Activated T-helper 2 cell treated with anti-CD3 and anti-CD28 coated beads, Interferon-gamma antibody, Interleukin-2, Interleukin-4, amounts not matched to agents 10 μg/mL and 5 μg/mL and 100 μg/mL, durations not matched to agents 14 hours and 24 hours and 36 hours (primary cell): Measurements from ENCODE around the gene TLR3. TPM values are rescaled to one million over a fixed set of nuclear protein-coding genes. Genes with fewer than 3 reads are reported as not detected.

Source experiments
- DNase-seq: peaks from one replicate; pipeline ENCODE4 v3.0.0; 2021; ENCODE audit warnings: low spot score
- H3K27ac Mint-ChIP-seq: one replicate; pipeline ENCODE4 v1.8.0; 2021; ENCODE audit warnings: mixed read lengths
- H3K27me3 Mint-ChIP-seq: one replicate; pipeline ENCODE4 v1.8.0; 2021; ENCODE audit warnings: low read depth, mixed read lengths
- H3K36me3 Mint-ChIP-seq: one replicate; pipeline ENCODE4 v1.8.0; 2021; ENCODE audit warnings: low read depth, mixed read lengths
- H3K4me1 Mint-ChIP-seq: one replicate; pipeline ENCODE4 v1.8.0; 2021; ENCODE audit warnings: low read depth, mixed read lengths
- H3K4me3 Mint-ChIP-seq: one replicate; pipeline ENCODE4 v1.8.0; 2021; ENCODE audit warnings: low read depth, mild to moderate bottlenecking, moderate library complexity, mixed read lengths
- H3K9me3 Mint-ChIP-seq: one replicate; pipeline ENCODE4 v1.8.0; 2021; ENCODE audit warnings: mixed read lengths
- intact Hi-C: fragments of 100-400 bp; cut with micrococcal nuclease; formaldehyde crosslinking; loops from one replicate; pipeline ENCODE4 v1.15.1; 2023
- total RNA-seq: library from RNA; stranded (reverse); gene quantifications from 2 replicates; pipeline ENCODE4 v1.2.3, GENCODE V29; 2022

TLR3 gene
- total RNA-seq, 1 donor from 2014 or later = not detected

DNA sequence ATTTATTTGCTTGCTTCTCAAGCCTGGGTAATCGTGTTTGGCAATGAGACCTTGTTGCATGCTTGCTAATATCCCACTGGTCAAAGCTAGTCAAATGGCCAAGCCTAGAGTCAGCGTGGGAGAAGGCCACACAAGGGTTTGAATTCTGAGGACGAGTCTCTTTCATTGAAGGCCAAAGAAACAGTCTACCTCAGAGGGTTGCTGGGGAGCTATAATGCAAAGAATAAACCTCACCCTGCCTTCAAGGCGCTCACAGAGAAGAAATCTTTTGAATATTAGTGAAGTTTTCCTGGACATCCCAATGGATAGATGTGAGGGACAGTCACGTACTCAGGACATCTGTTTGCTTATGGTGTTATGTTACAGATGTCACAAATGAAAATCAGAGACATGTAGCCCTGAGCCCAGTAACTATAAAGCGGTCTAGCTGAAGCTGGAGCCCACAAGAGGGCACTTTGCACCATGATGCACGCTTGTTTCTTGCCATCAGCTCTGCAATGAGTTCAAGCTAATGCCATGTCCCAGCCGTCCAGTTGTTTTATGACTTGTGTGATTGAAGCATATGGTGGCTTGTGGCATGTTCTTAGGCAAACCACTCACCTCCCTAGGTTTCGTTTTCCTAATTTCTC lies 1.1 kb upstream of the TLR3 start:
- Mint-ChIP-seq H3K4me3 (no peak overlapping the region), H3K27me3 (peaks cover 15% of the 10 kb centered on the region), H3K27ac (no peak overlapping the region), H3K4me1 (peaks cover 9% of the 10 kb centered on the region), H3K36me3 (no peaks in the 10 kb centered on the region), H3K9me3 (no peaks in the 10 kb centered on the region)
- DNase-seq = no peak
- intact Hi-C loops = loop anchor here (2.0 kb wide), 1 partner anchor 69 kb away; no protein-coding TSS in a partner anchor

DNA sequence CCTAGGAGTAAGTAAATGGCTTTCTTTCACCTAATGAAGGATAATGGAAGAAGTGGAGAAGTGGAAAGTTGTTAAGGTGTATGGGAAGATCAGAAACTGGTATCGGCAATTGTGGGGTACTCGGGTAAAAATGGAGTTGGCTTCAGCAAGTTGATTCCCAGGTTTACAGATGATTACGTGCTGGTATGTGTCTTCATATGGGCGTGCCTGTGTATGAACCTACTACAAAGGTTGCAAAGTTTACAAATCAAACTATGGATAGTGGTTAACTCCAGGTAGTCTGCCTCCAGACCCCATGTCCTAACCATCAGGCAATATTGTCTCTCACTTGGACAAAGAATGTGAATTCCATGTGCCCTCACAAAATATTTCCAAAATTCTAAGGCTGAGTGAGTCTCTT lies 773 bp downstream of the TLR3 start:
- H3K9me3 Mint-ChIP-seq = no peaks in the 10 kb centered on the region
- H3K4me3 Mint-ChIP-seq = no peak overlapping the region

DNA sequence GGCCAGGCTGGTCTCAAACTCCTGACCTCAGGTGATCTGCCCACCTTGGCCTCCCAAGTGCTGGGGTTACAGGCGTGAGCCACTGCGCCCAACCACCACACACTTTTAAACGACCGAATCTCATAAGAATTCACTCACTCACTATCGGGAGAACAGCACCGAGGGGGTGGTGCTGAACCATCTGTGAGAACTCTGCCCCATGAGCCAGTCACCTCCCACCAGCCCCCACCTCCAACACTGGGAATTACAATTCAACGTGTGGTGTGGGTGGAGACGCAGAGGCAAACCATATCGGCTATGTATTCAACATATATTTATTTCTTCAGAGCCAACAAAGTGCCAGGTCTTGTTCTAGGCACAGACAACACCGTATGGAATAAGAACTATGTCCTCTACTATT lies 3.6 kb downstream of the TLR3 start:
- DNase-seq = no peak
- H3K9me3 Mint-ChIP-seq = no peaks in the 10 kb centered on the region
- peaks cover 9% of the 10 kb centered on the region for H3K4me1 Mint-ChIP-seq
- intact Hi-C loops = no loop called here
- H3K36me3 Mint-ChIP-seq = no peaks in the 10 kb centered on the region
- H3K4me3 Mint-ChIP-seq = no peak overlapping the region
- H3K27me3 Mint-ChIP-seq = peaks cover 12% of the 10 kb centered on the region
- no peak overlapping the region for H3K27ac Mint-ChIP-seq

More for the DNA sequence above, 773 bp downstream of the TLR3 start:
- intact Hi-C loops = loop anchor here (2.0 kb wide), 1 partner anchor 67 kb away; no protein-coding TSS in a partner anchor
- Mint-ChIP-seq H3K27me3 (peaks cover 12% of the 10 kb centered on the region), H3K36me3 (no peaks in the 10 kb centered on the region), H3K4me1 (peaks cover 9% of the 10 kb centered on the region), H3K27ac (no peak overlapping the region)
- DNase-seq = no peak

DNA sequence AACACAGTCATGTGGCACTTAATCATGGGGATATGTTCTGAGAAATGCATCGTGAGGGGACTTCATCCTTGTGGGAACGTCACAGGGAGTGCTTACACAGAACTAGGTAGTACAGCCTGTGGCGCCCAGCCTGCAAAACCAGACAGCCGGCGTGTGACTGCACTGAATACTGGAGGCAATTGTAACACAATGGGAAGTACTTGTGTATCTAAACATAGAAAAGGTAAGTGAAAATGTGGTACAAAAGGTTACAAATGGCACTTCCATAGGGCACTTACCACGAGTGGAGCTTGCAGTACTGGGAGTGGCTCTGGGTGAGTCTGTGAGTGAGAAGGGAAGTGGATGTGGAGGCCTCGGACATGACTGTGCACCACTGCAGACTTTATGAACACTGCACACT lies 5.2 kb downstream of the TLR3 start:
- no peak overlapping the region for H3K4me3 Mint-ChIP-seq
- H3K27me3 Mint-ChIP-seq = peaks cover 10% of the 10 kb centered on the region
- no peak for DNase-seq
- H3K27ac Mint-ChIP-seq = no peak overlapping the region
- no peaks in the 10 kb centered on the region for H3K36me3 Mint-ChIP-seq
- H3K9me3 Mint-ChIP-seq = no peaks in the 10 kb centered on the region
- intact Hi-C loops = no loop called here
- H3K4me1 Mint-ChIP-seq = peaks cover 2% of the 10 kb centered on the region

DNA sequence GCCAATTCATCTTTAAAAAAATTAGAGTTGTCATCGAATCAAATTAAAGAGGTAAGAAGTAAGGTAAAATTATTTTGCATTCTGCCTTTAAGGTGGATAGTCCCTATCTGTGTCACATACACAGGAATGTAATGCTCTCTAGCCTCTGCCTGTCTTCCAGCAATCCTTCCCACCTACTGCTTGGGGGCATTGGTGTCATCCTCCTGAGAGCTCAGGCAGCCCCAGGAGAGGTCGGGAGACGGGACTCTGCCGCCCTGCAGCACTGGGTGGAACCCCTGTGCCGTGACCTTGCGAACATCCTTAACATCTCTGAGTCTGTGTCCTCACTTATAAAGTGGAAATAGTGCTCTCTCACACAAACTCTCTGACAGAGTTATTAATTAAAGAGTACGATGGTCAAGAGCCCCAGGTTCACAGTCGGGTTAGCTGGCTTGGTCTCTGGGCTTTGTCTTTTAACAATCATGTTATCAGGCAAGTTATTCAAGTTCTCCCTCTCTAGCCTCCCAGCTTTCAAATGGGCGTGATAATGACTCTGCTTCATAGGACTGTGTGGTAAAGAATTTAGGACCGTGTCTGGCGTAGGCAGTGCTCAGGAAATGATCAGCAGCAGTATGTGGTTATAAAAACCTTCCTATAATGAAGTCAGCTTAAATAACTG lies 10.2 kb downstream of the TLR3 start:
- no peaks in the 10 kb centered on the region for H3K9me3 Mint-ChIP-seq
- no peaks in the 10 kb centered on the region for H3K36me3 Mint-ChIP-seq
- peaks cover 3% of the 10 kb centered on the region for H3K27me3 Mint-ChIP-seq
- H3K4me1 Mint-ChIP-seq = no peaks in the 10 kb centered on the region
- H3K27ac Mint-ChIP-seq = no peak overlapping the region
- intact Hi-C loops = no loop called here
- H3K4me3 Mint-ChIP-seq = no peak overlapping the region
- DNase-seq = no peak

DNA sequence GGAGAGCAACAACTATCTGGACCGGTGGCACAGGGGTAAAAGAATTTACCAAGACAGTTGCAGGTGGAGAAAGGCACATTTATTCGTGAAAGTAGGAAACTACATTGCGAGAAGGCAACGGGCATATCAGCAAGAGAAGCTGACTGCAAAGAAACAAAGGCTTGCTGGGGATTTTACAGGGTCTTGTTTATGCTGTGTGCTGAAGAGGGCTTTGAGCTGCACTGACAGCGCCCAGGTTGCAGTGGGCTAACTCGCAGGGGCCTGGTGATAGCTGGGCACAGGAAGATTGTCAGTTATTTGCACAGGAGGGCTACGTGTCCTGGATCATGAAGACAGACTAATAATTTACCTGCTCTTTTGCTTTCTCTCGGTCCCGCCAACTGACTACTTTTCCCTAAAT lies 10.7 kb downstream of the TLR3 start:
- intact Hi-C loops = no loop called here
- DNase-seq = no peak
- Mint-ChIP-seq H3K27ac (no peak overlapping the region), H3K4me3 (no peak overlapping the region), H3K4me1 (no peaks in the 10 kb centered on the region), H3K27me3 (peaks cover 3% of the 10 kb centered on the region), H3K9me3 (no peaks in the 10 kb centered on the region), H3K36me3 (no peaks in the 10 kb centered on the region)

DNA sequence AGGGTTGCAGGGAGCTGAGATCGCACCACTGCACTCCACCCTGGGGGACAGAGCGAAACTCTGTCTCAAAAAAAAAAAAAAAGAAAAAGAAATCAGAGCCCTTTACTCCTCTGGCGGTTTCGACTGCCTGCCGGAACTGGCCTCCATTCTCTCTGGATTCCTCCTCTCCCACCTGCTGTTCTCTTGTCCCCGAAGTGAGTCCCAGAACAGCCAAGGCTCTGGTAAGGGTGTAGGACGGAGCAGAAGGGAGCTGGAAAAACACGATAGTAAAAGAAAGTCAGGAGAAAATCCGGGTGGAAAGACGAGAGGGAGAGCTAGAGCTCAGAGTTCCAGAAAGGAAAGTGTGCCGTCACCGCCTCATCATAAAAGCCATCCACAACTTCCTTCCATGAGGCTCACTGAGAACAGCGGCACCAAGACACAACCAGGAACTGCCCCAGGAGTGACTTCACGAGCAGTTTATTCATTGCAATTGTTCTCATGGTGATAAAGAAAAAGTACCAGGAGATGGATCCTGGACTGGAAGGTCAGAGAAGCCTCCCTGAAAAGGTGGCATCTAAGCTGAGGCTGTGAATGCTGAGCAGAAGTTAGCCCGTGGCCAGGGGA lies 12.3 kb downstream of the TLR3 start:
- no peak for DNase-seq
- intact Hi-C loops = no loop called here
- Mint-ChIP-seq H3K36me3 (no peaks in the 10 kb centered on the region), H3K4me3 (no peak overlapping the region), H3K27ac (no peak overlapping the region), H3K4me1 (no peaks in the 10 kb centered on the region), H3K27me3 (peaks cover 3% of the 10 kb centered on the region), H3K9me3 (no peaks in the 10 kb centered on the region)

DNA sequence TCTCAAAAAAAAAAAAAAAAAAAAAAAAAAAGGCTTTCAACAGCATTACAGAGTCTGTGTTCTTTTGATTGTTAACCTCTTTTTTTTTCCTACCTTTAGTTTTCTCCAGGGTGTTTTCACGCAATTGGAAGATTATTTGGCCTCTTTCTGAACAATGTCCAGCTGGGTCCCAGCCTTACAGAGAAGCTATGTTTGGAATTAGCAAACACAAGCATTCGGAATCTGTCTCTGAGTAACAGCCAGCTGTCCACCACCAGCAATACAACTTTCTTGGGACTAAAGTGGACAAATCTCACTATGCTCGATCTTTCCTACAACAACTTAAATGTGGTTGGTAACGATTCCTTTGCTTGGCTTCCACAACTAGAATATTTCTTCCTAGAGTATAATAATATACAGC lies 13.3 kb downstream of the TLR3 start:
- Mint-ChIP-seq H3K27me3 (peaks cover 3% of the 10 kb centered on the region), H3K4me3 (no peak overlapping the region), H3K4me1 (no peaks in the 10 kb centered on the region), H3K27ac (no peak overlapping the region), H3K36me3 (no peaks in the 10 kb centered on the region), H3K9me3 (no peaks in the 10 kb centered on the region)
- intact Hi-C loops = no loop called here
- DNase-seq = no peak

DNA sequence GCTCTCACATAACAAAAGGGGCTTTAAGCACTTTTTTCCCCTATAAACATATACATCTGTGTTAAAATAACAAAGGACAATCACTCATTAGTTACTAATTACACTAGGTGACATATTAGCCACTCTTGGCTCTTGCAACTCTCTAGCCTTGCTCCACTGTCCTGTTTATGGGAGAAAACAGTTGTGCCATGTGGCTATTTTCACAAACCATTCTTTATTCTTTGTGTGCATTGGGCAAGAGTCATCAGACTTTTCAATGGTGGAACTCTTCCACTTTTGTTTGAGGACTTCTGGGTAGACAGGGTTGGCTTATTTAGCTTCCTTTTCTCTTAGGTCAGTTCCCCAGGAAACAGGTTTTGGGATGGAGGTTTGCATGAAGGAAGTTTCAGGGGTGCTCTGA lies 19.6 kb downstream of the TLR3 start:
- H3K4me3 Mint-ChIP-seq = no peak overlapping the region
- H3K27me3 Mint-ChIP-seq = no peaks in the 10 kb centered on the region
- no peaks in the 10 kb centered on the region for H3K4me1 Mint-ChIP-seq
- H3K9me3 Mint-ChIP-seq = no peaks in the 10 kb centered on the region
- intact Hi-C loops = no loop called here
- H3K27ac Mint-ChIP-seq = no peak overlapping the region
- H3K36me3 Mint-ChIP-seq = no peaks in the 10 kb centered on the region
- DNase-seq = no peak

DNA sequence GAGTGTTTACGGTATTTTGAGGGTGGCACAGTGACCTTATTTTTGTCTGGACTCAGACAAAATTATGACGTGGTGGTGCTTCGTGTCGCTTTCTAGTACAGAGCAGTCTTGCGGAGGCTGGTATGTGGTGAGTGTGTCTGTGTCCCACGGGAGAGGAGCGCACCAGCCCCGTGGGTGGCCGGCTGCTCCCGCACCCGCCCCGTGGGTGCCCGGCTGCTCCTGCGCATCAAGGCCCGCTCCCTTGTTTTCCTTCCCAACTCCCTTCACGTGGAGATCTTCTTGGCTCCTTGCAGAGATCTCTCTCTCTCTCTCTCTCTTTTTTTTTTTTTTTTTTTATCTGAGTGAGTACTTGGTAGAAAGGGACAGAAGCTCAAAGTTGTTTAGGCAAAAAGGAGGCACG lies 23.3 kb downstream of the TLR3 start:
- H3K36me3 Mint-ChIP-seq = no peaks in the 10 kb centered on the region
- H3K27ac Mint-ChIP-seq = no peak overlapping the region
- H3K27me3 Mint-ChIP-seq = no peaks in the 10 kb centered on the region
- intact Hi-C loops = no loop called here
- no peak overlapping the region for H3K4me3 Mint-ChIP-seq
- no peaks in the 10 kb centered on the region for H3K4me1 Mint-ChIP-seq
- no peaks in the 10 kb centered on the region for H3K9me3 Mint-ChIP-seq
- DNase-seq = no peak

DNA sequence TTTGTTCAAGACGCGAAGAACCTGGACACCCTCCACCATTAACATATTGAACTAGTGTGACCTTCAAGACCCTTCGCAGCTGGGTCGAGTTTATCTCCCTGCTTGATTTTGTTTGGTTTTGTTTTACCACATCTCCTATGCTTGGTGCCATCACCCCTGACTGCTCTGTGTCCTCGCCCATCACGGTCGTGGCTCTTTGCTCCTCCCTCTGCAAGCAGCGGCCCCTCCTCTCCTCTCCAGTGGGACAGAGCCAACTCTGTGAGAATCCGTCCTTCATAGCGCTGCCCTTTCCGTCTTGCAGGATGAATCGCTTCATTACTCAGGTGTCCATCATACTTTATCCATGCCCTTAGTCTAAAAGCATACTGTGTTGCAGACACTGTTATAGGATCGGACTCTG lies 26.4 kb downstream of the TLR3 start:
- Mint-ChIP-seq H3K4me1 (no peaks in the 10 kb centered on the region), H3K4me3 (no peak overlapping the region), H3K27me3 (no peaks in the 10 kb centered on the region), H3K27ac (no peak overlapping the region), H3K36me3 (no peaks in the 10 kb centered on the region), H3K9me3 (no peaks in the 10 kb centered on the region)
- no peak for DNase-seq
- intact Hi-C loops = no loop called here

DNA sequence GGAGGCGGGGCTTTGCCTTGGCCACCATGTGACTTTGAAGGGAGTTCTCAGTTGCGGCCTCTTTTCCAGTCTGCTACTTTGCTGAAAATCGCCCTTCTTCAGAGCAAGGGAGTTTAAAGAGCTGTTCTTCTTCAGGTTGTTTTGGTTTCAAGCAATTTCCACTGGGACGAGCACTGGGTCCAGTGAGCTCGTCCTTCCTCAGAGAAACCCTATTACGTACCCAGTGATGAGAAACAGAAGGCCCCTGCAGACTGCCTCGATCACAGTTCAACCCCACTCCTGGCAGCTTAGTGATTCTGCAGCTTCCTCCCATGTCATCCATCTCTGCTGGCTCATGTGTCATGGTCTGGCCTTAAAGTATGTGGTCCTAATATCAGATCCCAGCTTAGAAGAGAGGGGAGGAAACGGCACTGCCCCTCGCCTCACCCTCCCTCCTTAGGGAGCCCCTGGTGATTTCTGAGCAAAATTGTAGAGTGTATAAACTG lies 27.8 kb downstream of the TLR3 start:
- no peak for DNase-seq
- Mint-ChIP-seq H3K27ac (no peak overlapping the region), H3K36me3 (no peaks in the 10 kb centered on the region), H3K27me3 (no peaks in the 10 kb centered on the region), H3K9me3 (no peaks in the 10 kb centered on the region), H3K4me1 (no peaks in the 10 kb centered on the region), H3K4me3 (no peak overlapping the region)
- intact Hi-C loops = no loop called here

DNA sequence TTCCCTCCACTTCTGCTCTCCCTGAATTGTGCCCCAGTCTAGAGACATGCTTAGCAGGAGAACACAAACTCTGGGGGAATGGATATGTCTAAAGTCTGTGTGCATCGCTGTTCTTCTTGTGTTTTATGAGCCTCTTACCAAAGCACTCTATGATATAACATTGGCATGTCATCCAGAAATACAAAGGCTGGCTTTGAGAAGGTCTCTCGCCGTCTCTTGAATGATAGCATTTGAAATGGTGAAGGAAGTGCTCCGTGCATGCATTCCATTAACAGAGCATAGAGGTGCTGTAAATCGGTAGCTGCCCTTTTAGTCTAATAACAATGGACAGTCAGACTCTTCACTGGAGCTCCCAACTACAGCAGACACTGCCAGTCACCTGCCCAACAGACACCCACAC lies 28.4 kb downstream of the TLR3 start:
- Mint-ChIP-seq H3K36me3 (no peaks in the 10 kb centered on the region), H3K27ac (no peak overlapping the region), H3K27me3 (no peaks in the 10 kb centered on the region), H3K4me1 (no peaks in the 10 kb centered on the region), H3K4me3 (no peak overlapping the region), H3K9me3 (no peaks in the 10 kb centered on the region)
- DNase-seq = no peak
- intact Hi-C loops = no loop called here
